GM19328 (cell line): Measurements from ENCODE around the gene ATM.

Experiments used
- ATAC-seq: cut with Tn5 transposase; IDR thresholded peaks from one replicate; pipeline ENCODE4 v1.9.1; 2021; ENCODE audit warnings: mild to moderate bottlenecking, moderate library complexity; ENCODE audit not compliant: unreplicated experiment

The ATM gene, protein sequence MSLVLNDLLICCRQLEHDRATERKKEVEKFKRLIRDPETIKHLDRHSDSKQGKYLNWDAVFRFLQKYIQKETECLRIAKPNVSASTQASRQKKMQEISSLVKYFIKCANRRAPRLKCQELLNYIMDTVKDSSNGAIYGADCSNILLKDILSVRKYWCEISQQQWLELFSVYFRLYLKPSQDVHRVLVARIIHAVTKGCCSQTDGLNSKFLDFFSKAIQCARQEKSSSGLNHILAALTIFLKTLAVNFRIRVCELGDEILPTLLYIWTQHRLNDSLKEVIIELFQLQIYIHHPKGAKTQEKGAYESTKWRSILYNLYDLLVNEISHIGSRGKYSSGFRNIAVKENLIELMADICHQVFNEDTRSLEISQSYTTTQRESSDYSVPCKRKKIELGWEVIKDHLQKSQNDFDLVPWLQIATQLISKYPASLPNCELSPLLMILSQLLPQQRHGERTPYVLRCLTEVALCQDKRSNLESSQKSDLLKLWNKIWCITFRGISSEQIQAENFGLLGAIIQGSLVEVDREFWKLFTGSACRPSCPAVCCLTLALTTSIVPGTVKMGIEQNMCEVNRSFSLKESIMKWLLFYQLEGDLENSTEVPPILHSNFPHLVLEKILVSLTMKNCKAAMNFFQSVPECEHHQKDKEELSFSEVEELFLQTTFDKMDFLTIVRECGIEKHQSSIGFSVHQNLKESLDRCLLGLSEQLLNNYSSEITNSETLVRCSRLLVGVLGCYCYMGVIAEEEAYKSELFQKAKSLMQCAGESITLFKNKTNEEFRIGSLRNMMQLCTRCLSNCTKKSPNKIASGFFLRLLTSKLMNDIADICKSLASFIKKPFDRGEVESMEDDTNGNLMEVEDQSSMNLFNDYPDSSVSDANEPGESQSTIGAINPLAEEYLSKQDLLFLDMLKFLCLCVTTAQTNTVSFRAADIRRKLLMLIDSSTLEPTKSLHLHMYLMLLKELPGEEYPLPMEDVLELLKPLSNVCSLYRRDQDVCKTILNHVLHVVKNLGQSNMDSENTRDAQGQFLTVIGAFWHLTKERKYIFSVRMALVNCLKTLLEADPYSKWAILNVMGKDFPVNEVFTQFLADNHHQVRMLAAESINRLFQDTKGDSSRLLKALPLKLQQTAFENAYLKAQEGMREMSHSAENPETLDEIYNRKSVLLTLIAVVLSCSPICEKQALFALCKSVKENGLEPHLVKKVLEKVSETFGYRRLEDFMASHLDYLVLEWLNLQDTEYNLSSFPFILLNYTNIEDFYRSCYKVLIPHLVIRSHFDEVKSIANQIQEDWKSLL (N-terminal part only)

GRCh38 chr11:108222574-108223347 lies at the start of gene ATM, which contains the start of gene NPAT:
TSS of gene ATM (plus strand) at chr11:108223067. CDS start at chr11:108227625, 4,558 bp downstream.
TSS of gene NPAT (minus strand) at chr11:108222638. CDS start at chr11:108222536, 102 bp downstream.
- ATAC-seq, result peak; percentile 78

GRCh38 chr11:108177570-108177969 lies 45.3 kb upstream of the ATM start:
- ATAC-seq, result no peak

- no peak for ATAC-seq
These were observed 29.1 kb upstream of the ATM start for GRCh38 chr11:108193725-108194124.

GRCh38 chr11:108196901-108197300 lies 26.0 kb upstream of the ATM start:
- no peak for ATAC-seq

- ATAC-seq, result no peak
These were observed 25.5 kb upstream of the ATM start for GRCh38 chr11:108197351-108197750.

GRCh38 chr11:108198833-108199232 lies 24.0 kb upstream of the ATM start:
- no peak for ATAC-seq

GRCh38 chr11:108199446-108200321 lies 23.2 kb upstream of the ATM start:
- peak; percentile 69 for ATAC-seq

DNA sequence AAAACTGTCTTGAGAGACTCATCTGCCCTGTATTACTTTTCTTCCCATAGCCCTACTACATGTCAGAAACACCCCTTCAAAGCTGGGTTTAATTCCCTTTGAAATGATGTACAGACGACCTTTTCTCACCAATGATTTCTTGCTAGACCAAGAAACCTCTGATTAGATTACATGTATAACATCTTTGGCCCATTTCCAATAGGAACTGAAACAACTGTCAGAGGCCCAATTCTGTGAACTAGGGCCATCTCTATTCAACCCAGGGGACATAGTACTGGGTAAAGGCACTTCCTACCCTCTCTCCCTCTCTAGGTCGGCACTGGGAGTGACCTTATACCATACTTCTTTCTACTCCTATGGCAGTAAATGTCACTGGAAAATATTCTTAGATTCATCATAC lies 19.8 kb upstream of the ATM start:
- no peak for ATAC-seq

- ATAC-seq, result no peak
These were observed 18.5 kb upstream of the ATM start for GRCh38 chr11:108204376-108204775.

- ATAC-seq, result no peak
These were observed 17.9 kb upstream of the ATM start for GRCh38 chr11:108204929-108205499.

GRCh38 chr11:108206171-108206570 lies 16.7 kb upstream of the ATM start:
- ATAC-seq, result no peak

GRCh38 chr11:108206969-108207682 lies 15.7 kb upstream of the ATM start:
- ATAC-seq, result no peak

- ATAC-seq, result no peak
These were observed 15.2 kb upstream of the ATM start for GRCh38 chr11:108207683-108208060.

DNA sequence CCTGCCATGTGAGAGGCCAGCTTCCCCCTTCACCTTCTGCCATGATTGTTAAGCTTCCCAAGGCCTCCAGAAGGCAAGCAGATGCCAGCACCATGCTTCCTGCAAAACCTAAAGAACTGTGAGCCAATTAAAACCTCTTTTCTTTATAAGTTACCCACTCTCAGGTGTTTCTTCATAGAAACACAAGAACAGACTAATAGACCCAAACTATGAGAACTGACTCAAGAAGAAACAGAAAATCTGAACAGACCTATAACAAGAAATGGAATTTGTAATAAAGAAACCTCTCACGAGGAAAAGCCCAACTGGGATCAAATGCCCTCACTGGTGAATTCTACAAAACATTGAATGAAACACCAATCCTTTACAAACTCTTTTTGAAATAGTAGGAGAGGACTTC lies 12.4 kb upstream of the ATM start:
- no peak for ATAC-seq

DNA sequence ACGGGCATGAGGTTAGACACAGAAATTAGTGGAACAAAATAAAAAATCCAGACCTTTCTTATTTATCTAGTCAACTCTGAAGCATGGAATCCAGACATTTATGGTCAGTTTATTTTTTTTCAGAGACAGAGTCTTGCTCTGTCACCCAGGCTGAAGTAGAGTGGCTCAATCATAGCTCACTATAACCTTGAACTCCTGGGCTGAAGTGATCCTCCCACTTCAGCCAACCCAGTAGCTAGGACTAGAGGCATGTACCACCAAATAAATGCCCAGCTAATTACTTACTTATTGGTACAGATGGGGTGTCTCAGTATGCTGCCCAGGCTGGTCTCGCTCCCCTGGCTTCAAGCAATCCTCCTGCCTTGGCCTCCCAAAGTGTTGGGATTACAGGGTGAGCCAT lies 9.1 kb upstream of the ATM start:
- ATAC-seq, result no peak

DNA sequence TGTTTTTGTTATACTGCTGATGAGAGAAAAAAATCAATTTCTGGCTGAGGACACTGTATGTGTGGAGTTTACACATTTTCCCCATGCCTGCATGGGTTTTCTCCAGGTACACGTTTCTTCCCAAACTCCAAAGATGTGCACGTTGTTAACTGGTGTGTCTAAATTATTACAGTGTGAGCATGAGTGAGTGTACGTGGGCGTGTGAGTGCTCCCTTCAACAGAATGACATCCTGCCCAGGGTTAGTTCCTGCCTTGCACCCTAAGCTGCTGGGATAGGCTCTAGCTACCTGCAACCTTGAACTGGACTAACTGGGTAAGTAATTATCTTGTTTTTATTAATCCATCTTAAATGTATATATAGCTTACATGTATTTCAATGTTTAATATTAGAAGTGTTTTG lies 5.9 kb upstream of the ATM start:
- no peak for ATAC-seq

GRCh38 chr11:108218455-108218854 lies 4.4 kb upstream of the ATM start:
- no peak for ATAC-seq
